ENCODE measurements around the gene SDCCAG8.

SDCCAG8 gene

GRCh38 chr1:243349128-243349527, 93.3 kb downstream of the SDCCAG8 start:
- Histone ChIP-seq H3K27ac (no peak overlapping the region), H3K4me3 (no peak overlapping the region), H3K36me3 (ENCODE audit: insufficient read depth, low read length) (no peaks in the 10 kb centered on the region), H3K9me3 (ENCODE audit: low read depth, low read length) (no peaks in the 10 kb centered on the region), H3K9ac (ENCODE audit: insufficient read length) (no peak overlapping the region)
- no peak for DNase-seq (ENCODE audit: low read depth, low spot score)
- no peak for TF ChIP-seq FOXP2 (optimal IDR thresholded peaks at IDR 0.05; ENCODE audit: control extremely low read depth, extremely low read length, insufficient read depth)

- H3K27ac ChIP-seq = no peak overlapping the region
Observed at GRCh38 chr1:243351337-243351736, 95.5 kb downstream of the SDCCAG8 start.

GRCh38 chr1:243354511-243355153, 98.8 kb downstream of the SDCCAG8 start:
- TF ChIP-seq POLR2AphosphoS5 (IDR thresholded peaks at IDR 0.05; ENCODE audit: borderline replicate concordance, low read depth, low read length) (no peak), EZH2 (IDR thresholded peaks at IDR 0.05) (no peak), FOXP2 (optimal IDR thresholded peaks at IDR 0.05; ENCODE audit: control extremely low read depth, extremely low read length, insufficient read depth) (no peak)
- H3K36me3 ChIP-seq (ENCODE audit: insufficient read depth, low read length) = no peaks in the 10 kb centered on the region
- no peak overlapping the region for H3K27ac ChIP-seq
- H3K9me3 ChIP-seq (ENCODE audit: low read depth, low read length) = no peaks in the 10 kb centered on the region
- H3K4me3 ChIP-seq = no peak overlapping the region
- no peak for DNase-seq (ENCODE audit: low read depth, low spot score)
- no peak overlapping the region for H3K9ac ChIP-seq (ENCODE audit: insufficient read length)

More at GRCh38 chr1:243351337-243351736, 95.5 kb downstream of the SDCCAG8 start:
- Histone ChIP-seq H3K9ac (ENCODE audit: insufficient read length) (no peak overlapping the region), H3K4me3 (no peak overlapping the region), H3K36me3 (ENCODE audit: insufficient read depth, low read length) (no peaks in the 10 kb centered on the region), H3K9me3 (ENCODE audit: low read depth, low read length) (no peaks in the 10 kb centered on the region)
- peak; percentile 53 for DNase-seq (ENCODE audit: low read depth, low spot score)
- TF ChIP-seq POLR2AphosphoS5 (IDR thresholded peaks at IDR 0.05; ENCODE audit: borderline replicate concordance, low read depth, low read length) (no peak; the same call in 1 of the 2 replicates), EZH2 (IDR thresholded peaks at IDR 0.05) (no peak), FOXP2 (optimal IDR thresholded peaks at IDR 0.05; ENCODE audit: control extremely low read depth, extremely low read length, insufficient read depth) (no peak)

- no peak for TF ChIP-seq FOXP2 (optimal IDR thresholded peaks at IDR 0.05; ENCODE audit: control extremely low read depth, extremely low read length, insufficient read depth)
- TF ChIP-seq POLR2AphosphoS5 (IDR thresholded peaks at IDR 0.05; ENCODE audit: borderline replicate concordance, low read depth, low read length) = no peak
- TF ChIP-seq EZH2 (IDR thresholded peaks at IDR 0.05) = no peak
- Histone ChIP-seq H3K27ac (no peak overlapping the region), H3K9me3 (ENCODE audit: low read depth, low read length) (no peaks in the 10 kb centered on the region), H3K36me3 (ENCODE audit: insufficient read depth, low read length) (no peaks in the 10 kb centered on the region), H3K4me3 (no peak overlapping the region), H3K9ac (ENCODE audit: insufficient read length) (no peak overlapping the region)
- no peak for DNase-seq (ENCODE audit: low read depth, low spot score)
Observed at GRCh38 chr1:243363832-243364231, 108.0 kb downstream of the SDCCAG8 start.

- no peaks in the 10 kb centered on the region for H3K36me3 ChIP-seq (ENCODE audit: insufficient read depth, low read length)
- no peak for TF ChIP-seq FOXP2 (optimal IDR thresholded peaks at IDR 0.05; ENCODE audit: control extremely low read depth, extremely low read length, insufficient read depth)
- no peak for TF ChIP-seq EZH2 (IDR thresholded peaks at IDR 0.05)
- TF ChIP-seq POLR2AphosphoS5 (IDR thresholded peaks at IDR 0.05; ENCODE audit: borderline replicate concordance, low read depth, low read length) = no peak
- no peak for DNase-seq (ENCODE audit: low read depth, low spot score)
- no peak overlapping the region for H3K4me3 ChIP-seq
- no peaks in the 10 kb centered on the region for H3K9me3 ChIP-seq (ENCODE audit: low read depth, low read length)
- H3K27ac ChIP-seq = no peak overlapping the region
- H3K9ac ChIP-seq (ENCODE audit: insufficient read length) = no peak overlapping the region
Observed at GRCh38 chr1:243364330-243364729, 108.5 kb downstream of the SDCCAG8 start.

GRCh38 chr1:243364866-243365265, 109.0 kb downstream of the SDCCAG8 start:
- no peak overlapping the region for H3K27ac ChIP-seq
- no peaks in the 10 kb centered on the region for H3K36me3 ChIP-seq (ENCODE audit: insufficient read depth, low read length)
- H3K9ac ChIP-seq (ENCODE audit: insufficient read length) = no peak overlapping the region
- no peak for TF ChIP-seq POLR2AphosphoS5 (IDR thresholded peaks at IDR 0.05; ENCODE audit: borderline replicate concordance, low read depth, low read length)
- no peak for TF ChIP-seq EZH2 (IDR thresholded peaks at IDR 0.05)
- TF ChIP-seq FOXP2 (optimal IDR thresholded peaks at IDR 0.05; ENCODE audit: control extremely low read depth, extremely low read length, insufficient read depth) = no peak
- H3K9me3 ChIP-seq (ENCODE audit: low read depth, low read length) = no peaks in the 10 kb centered on the region
- no peak overlapping the region for H3K4me3 ChIP-seq
- no peak for DNase-seq (ENCODE audit: low read depth, low spot score)

GRCh38 chr1:243367314-243367713, 111.5 kb downstream of the SDCCAG8 start:
- TF ChIP-seq POLR2AphosphoS5 (IDR thresholded peaks at IDR 0.05; ENCODE audit: borderline replicate concordance, low read depth, low read length) (no peak), EZH2 (IDR thresholded peaks at IDR 0.05) (no peak), FOXP2 (optimal IDR thresholded peaks at IDR 0.05; ENCODE audit: control extremely low read depth, extremely low read length, insufficient read depth) (no peak)
- H3K9me3 ChIP-seq (ENCODE audit: low read depth, low read length) = no peaks in the 10 kb centered on the region
- no peak overlapping the region for H3K4me3 ChIP-seq
- DNase-seq (ENCODE audit: low read depth, low spot score) = no peak
- no peak overlapping the region for H3K9ac ChIP-seq (ENCODE audit: insufficient read length)
- H3K27ac ChIP-seq = no peak overlapping the region
- H3K36me3 ChIP-seq (ENCODE audit: insufficient read depth, low read length) = no peaks in the 10 kb centered on the region

GRCh38 chr1:243374412-243374811, 118.6 kb downstream of the SDCCAG8 start:
- Histone ChIP-seq H3K9ac (ENCODE audit: insufficient read length) (no peak overlapping the region), H3K9me3 (ENCODE audit: low read depth, low read length) (no peaks in the 10 kb centered on the region), H3K36me3 (ENCODE audit: insufficient read depth, low read length) (no peaks in the 10 kb centered on the region; the same call in 1 of the 2 replicates), H3K4me3 (no peak overlapping the region), H3K27ac (no peak overlapping the region)
- TF ChIP-seq FOXP2 (optimal IDR thresholded peaks at IDR 0.05; ENCODE audit: control extremely low read depth, extremely low read length, insufficient read depth) = no peak
- no peak for DNase-seq (ENCODE audit: low read depth, low spot score)

- Histone ChIP-seq H3K9ac (ENCODE audit: insufficient read length) (no peak overlapping the region), H3K4me3 (no peak overlapping the region), H3K9me3 (ENCODE audit: low read depth, low read length) (no peaks in the 10 kb centered on the region), H3K36me3 (ENCODE audit: insufficient read depth, low read length) (no peaks in the 10 kb centered on the region; the same call in 1 of the 2 replicates), H3K27ac (no peak overlapping the region)
- no peak for TF ChIP-seq EZH2 (IDR thresholded peaks at IDR 0.05)
- no peak for TF ChIP-seq FOXP2 (optimal IDR thresholded peaks at IDR 0.05; ENCODE audit: control extremely low read depth, extremely low read length, insufficient read depth)
- TF ChIP-seq POLR2AphosphoS5 (IDR thresholded peaks at IDR 0.05; ENCODE audit: borderline replicate concordance, low read depth, low read length) = no peak
- DNase-seq (ENCODE audit: low read depth, low spot score) = no peak
Observed at GRCh38 chr1:243375596-243375995, 119.8 kb downstream of the SDCCAG8 start.

All from SK-N-MC (cell line).